Body of pancreas (tissue), 4 donors: ENCODE results near the gene GARRE1.

Experiments
- POLR2A ChIP-seq, 3 donors: fragments of 450-650 bp; IDR thresholded peaks; one replicate each; pipeline ENCODE4 v1.6.1; 2016; ENCODE audit warnings: antibody characterized with exemption in 3 of 3, mild to moderate bottlenecking in 2 of 3
- TF ChIP-seq, protein P1 (sequence below), 7 experiments: fragments of 450-650 bp in 4 of 7; fragments of 200-600 bp in 3 of 7; sonication (generic) in 3 of 7; IDR thresholded peaks; one replicate each; pipeline ENCODE4 v1.5.1; 2016 to 2019; ENCODE audit warnings: antibody characterized with exemption in 7 of 7

DNA sequence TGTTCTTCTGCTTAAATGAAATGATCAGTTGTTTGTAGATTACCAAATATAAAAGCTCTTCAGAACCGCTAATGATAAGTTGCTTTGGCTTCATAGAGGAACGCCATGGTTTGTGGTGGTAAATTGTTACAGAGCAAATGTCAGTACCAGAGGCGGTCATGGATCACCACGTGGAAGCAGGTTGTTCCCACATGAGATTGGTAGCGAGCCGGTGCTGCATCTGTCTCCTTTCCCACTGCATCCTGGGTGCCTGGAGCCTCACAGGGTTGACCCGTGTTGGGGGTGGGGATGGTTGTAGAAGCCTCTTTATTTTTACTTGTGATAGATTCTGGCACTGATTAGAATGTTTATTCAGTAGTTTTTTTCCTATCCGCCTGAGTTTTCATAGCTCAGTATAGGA lies 14.7 kb downstream of the GARRE1 start:
- TF ChIP-seq, protein P1, sequence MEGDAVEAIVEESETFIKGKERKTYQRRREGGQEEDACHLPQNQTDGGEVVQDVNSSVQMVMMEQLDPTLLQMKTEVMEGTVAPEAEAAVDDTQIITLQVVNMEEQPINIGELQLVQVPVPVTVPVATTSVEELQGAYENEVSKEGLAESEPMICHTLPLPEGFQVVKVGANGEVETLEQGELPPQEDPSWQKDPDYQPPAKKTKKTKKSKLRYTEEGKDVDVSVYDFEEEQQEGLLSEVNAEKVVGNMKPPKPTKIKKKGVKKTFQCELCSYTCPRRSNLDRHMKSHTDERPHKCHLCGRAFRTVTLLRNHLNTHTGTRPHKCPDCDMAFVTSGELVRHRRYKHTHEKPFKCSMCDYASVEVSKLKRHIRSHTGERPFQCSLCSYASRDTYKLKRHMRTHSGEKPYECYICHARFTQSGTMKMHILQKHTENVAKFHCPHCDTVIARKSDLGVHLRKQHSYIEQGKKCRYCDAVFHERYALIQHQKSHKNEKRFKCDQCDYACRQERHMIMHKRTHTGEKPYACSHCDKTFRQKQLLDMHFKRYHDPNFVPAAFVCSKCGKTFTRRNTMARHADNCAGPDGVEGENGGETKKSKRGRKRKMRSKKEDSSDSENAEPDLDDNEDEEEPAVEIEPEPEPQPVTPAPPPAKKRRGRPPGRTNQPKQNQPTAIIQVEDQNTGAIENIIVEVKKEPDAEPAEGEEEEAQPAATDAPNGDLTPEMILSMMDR (IDR thresholded peaks at IDR 0.05) = peak in 1 of 7 experiments; percentile 14
- TF ChIP-seq POLR2A (IDR thresholded peaks at IDR 0.05) = peak in 2 of 3 donors; percentile 7 to 12
